Ishikawa (cell line): ENCODE results near the gene NT5C3A.
A peak's percentile ranks its signal among the peaks of the same experiment; 100 is the strongest.

Source experiments
- CEBPB ChIP-seq: IDR thresholded peaks from 2 replicates; pipeline ENCODE4 v1.6.1; 2012
- CREB1 ChIP-seq: IDR thresholded peaks from 2 replicates; pipeline ENCODE4 v1.6.1; 2012; ENCODE audit warnings: low read depth
- EGR1 ChIP-seq: IDR thresholded peaks from 2 replicates; pipeline ENCODE4 v1.6.1; 2012
- EP300 ChIP-seq: IDR thresholded peaks from 2 replicates; pipeline ENCODE4 v1.6.1; 2012; ENCODE audit warnings: borderline replicate concordance
- FOXM1 ChIP-seq: IDR thresholded peaks from 2 replicates; pipeline ENCODE4 v1.6.1; 2012; ENCODE audit warnings: low read depth, borderline replicate concordance
- MAX ChIP-seq: IDR thresholded peaks from 2 replicates; pipeline ENCODE4 v1.6.1; 2012
- NFIC ChIP-seq: IDR thresholded peaks from 2 replicates; pipeline ENCODE4 v1.6.1; 2012
- RAD21 ChIP-seq: IDR thresholded peaks from 2 replicates; pipeline ENCODE4 v1.6.1; 2012; ENCODE audit warnings: low read depth
- REST ChIP-seq: IDR thresholded peaks from 2 replicates; pipeline ENCODE4 v1.6.1; 2012; ENCODE audit warnings: low read depth, mild to moderate bottlenecking
- TAF1 ChIP-seq: IDR thresholded peaks from 2 replicates; pipeline ENCODE4 v1.6.1; 2012; ENCODE audit warnings: low read depth, mild to moderate bottlenecking
- TCF12 ChIP-seq: IDR thresholded peaks from 2 replicates; pipeline ENCODE4 v1.6.1; 2012; ENCODE audit warnings: low read depth
- TEAD4 ChIP-seq: IDR thresholded peaks from 2 replicates; pipeline ENCODE4 v1.6.1; 2012
- USF1 ChIP-seq: IDR thresholded peaks from 2 replicates; pipeline ENCODE4 v1.6.1; 2012
- YY1 ChIP-seq: IDR thresholded peaks from 2 replicates; pipeline ENCODE4 v1.6.1; 2012; ENCODE audit warnings: low read depth
- ZBTB7A ChIP-seq: IDR thresholded peaks from 2 replicates; pipeline ENCODE4 v1.6.1; 2012; ENCODE audit warnings: low read depth

The NT5C3A gene

GRCh38 chr7:33067921-33068320, 5.3 kb upstream of the NT5C3A start:
- no peak for TF ChIP-seq CEBPB
- TF ChIP-seq NFIC: no peak
- TF ChIP-seq USF1: no peak
- TF ChIP-seq TEAD4: no peak
- TF ChIP-seq CREB1: no peak
- no peak for TF ChIP-seq TAF1

GRCh38 chr7:33066771-33067170, 4.2 kb upstream of the NT5C3A start:
- no peak for TF ChIP-seq USF1
- no peak for TF ChIP-seq EP300
- TF ChIP-seq EGR1: no peak
- no peak for TF ChIP-seq REST
- TF ChIP-seq ZBTB7A: no peak
- no peak for TF ChIP-seq FOXM1

- TF ChIP-seq RAD21 (no peak), TEAD4 (no peak), CEBPB (no peak), NFIC (no peak), TAF1 (no peak), ZBTB7A (no peak)
These were observed 3.4 kb upstream of the NT5C3A start for GRCh38 chr7:33065981-33066380.

- TF ChIP-seq RAD21 (no peak), YY1 (peak; percentile 79), USF1 (peak; percentile 50; the same call in 1 of the 2 replicates), EGR1 (0 out of 2 replicates have a peak, but pooled peaks have one; percentile 10), TCF12 (peak; percentile 38; the same call in 1 of the 2 replicates), ZBTB7A (no peak), NFIC (no peak), TAF1 (peak; percentile 66), TEAD4 (no peak), CEBPB (no peak)
These were observed 337 bp upstream of the NT5C3A start for GRCh38 chr7:33062782-33063443.

GRCh38 chr7:33061282-33061937, 1.2 kb downstream of the NT5C3A start:
- TF ChIP-seq ZBTB7A: no peak
- no peak for TF ChIP-seq CEBPB
- no peak for TF ChIP-seq REST

- TF ChIP-seq TCF12 (no peak), TAF1 (no peak), CREB1 (no peak), FOXM1 (no peak), YY1 (no peak), TEAD4 (no peak), RAD21 (no peak), USF1 (no peak), EGR1 (no peak), MAX (no peak), CEBPB (no peak), ZBTB7A (no peak), EP300 (no peak), NFIC (no peak), REST (no peak)
These were observed 2.9 kb downstream of the NT5C3A start for GRCh38 chr7:33059635-33060034.
